Loucy (cell line): ENCODE results near the gene TCN2.
"Not testable (repeated sequence)": the region's sequence is repeated elsewhere in the genome, so short reads cannot be mapped to it uniquely, and the experiment has no call there.

Source experiments
- H2AFZ ChIP-seq: fragments of 200-600 bp; sonication (generic); 2 replicates; pipeline ENCODE4 v1.6.0; 2016; ENCODE audit warnings: antibody characterized with exemption, mild to moderate bottlenecking, low read length, moderate library complexity
- H3F3A ChIP-seq: fragments of 200-600 bp; 2 replicates; pipeline ENCODE4 v1.6.0; 2016; ENCODE audit warnings: antibody characterized with exemption, low read depth, mild to moderate bottlenecking
- H3K27me3 ChIP-seq: fragments of 200-600 bp; sonication (generic); 2 replicates; pipeline ENCODE4 v1.6.1; 2014; ENCODE audit warnings: low read length, mild to moderate bottlenecking; ENCODE audit not compliant: insufficient read depth, poor library complexity, severe bottlenecking
- H3K36me3 ChIP-seq: fragments of 200-600 bp; sonication (generic); 2 replicates; pipeline ENCODE4 v1.6.1; 2016; ENCODE audit warnings: low read length; ENCODE audit not compliant: insufficient read depth
- H3K4me1 ChIP-seq: fragments of 200-600 bp; sonication (generic); 2 replicates; pipeline ENCODE4 v1.5.1; 2014; ENCODE audit warnings: low read length, mild to moderate bottlenecking; ENCODE audit not compliant: insufficient read depth, poor library complexity, severe bottlenecking
- H3K4me2 ChIP-seq: fragments of 200-600 bp; sonication (generic); 2 replicates; pipeline ENCODE4 v1.6.0; 2014; ENCODE audit warnings: antibody characterized with exemption, low read length, low read depth, mild to moderate bottlenecking; ENCODE audit not compliant: poor library complexity, severe bottlenecking
- H3K4me3 ChIP-seq: fragments of 200-600 bp; sonication (generic); 2 replicates; pipeline ENCODE4 v1.5.1; 2014; ENCODE audit warnings: low read length, mild to moderate bottlenecking, mixed read lengths; ENCODE audit not compliant: poor library complexity, severe bottlenecking
- H3K79me2 ChIP-seq: fragments of 200-600 bp; sonication (generic); 2 replicates; pipeline ENCODE4 v1.6.1; 2014; ENCODE audit warnings: low read length; ENCODE audit not compliant: insufficient read depth
- H3K9ac ChIP-seq: fragments of 200-600 bp; sonication (generic); 2 replicates; pipeline ENCODE4 v1.6.0; 2014; ENCODE audit warnings: mild to moderate bottlenecking, low read depth, low read length, moderate library complexity; ENCODE audit not compliant: poor library complexity, severe bottlenecking
- H3K9me2 ChIP-seq: fragments of 200-600 bp; sonication (generic); replicated peaks from 2 replicates; pipeline ENCODE4 v1.6.1; 2016; ENCODE audit warnings: low read depth, low read length, mixed read lengths
- H3K9me3 ChIP-seq: fragments of 200-600 bp; sonication (generic); 2 replicates; pipeline ENCODE4 v1.6.1; 2014; ENCODE audit warnings: mild to moderate bottlenecking, antibody characterized with exemption, low read length, low read depth; ENCODE audit not compliant: insufficient read depth
- H4K20me1 ChIP-seq: fragments of 200-600 bp; sonication (generic); 2 replicates; pipeline ENCODE4 v1.6.0; 2014; ENCODE audit warnings: antibody characterized with exemption, low read length, mild to moderate bottlenecking; ENCODE audit not compliant: insufficient read depth, poor library complexity, severe bottlenecking
- EZH2phosphoT487 ChIP-seq: fragments of 200-600 bp; IDR thresholded peaks from 2 replicates; pipeline ENCODE4 v1.6.1; 2018; ENCODE audit warnings: antibody characterized with exemption, mild to moderate bottlenecking, moderate library complexity, borderline replicate concordance
- TF ChIP-seq, protein P1 (sequence below): fragments of 200-600 bp; sonication (generic); conservative IDR thresholded peaks from 2 replicates; pipeline ENCODE4 v1.5.1; 2014; ENCODE audit warnings: mild to moderate bottlenecking, antibody characterized with exemption, low read length

The TCN2 gene

DNA sequence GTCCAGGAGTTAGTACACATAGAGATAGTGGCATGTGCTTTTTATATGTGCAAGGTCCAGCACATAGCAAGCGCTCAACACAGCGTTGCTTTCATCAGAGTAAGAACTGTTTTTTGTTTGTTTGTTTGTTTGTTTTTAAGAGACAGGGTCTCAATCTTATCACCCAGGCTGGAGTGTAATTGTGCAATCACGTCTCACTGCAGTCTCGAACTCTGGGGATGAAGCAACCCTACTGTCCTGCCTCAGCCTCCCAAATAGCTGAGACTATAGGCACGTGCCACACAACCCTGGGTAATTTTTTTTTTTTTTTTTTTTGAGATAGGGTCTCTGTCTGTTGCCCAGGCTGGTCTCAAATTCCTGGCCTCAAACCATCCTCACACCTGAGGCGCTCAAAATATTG, 10.8 kb downstream of the TCN2 start:
- Histone ChIP-seq H3K4me3 (no peak overlapping the region), H3K4me1 (no peaks in the 10 kb centered on the region), H3K4me2 (no peak overlapping the region), H2AFZ (no peak overlapping the region), H3F3A (no peaks in the 10 kb centered on the region), H3K9me2 (no peaks in the 10 kb centered on the region), H4K20me1 (no peaks in the 10 kb centered on the region), H3K36me3 (no peaks in the 10 kb centered on the region), H3K79me2 (no peaks in the 10 kb centered on the region), H3K9ac (no peak overlapping the region), H3K27me3 (no peaks in the 10 kb centered on the region), H3K9me3 (no peaks in the 10 kb centered on the region)
- TF ChIP-seq, protein P1, sequence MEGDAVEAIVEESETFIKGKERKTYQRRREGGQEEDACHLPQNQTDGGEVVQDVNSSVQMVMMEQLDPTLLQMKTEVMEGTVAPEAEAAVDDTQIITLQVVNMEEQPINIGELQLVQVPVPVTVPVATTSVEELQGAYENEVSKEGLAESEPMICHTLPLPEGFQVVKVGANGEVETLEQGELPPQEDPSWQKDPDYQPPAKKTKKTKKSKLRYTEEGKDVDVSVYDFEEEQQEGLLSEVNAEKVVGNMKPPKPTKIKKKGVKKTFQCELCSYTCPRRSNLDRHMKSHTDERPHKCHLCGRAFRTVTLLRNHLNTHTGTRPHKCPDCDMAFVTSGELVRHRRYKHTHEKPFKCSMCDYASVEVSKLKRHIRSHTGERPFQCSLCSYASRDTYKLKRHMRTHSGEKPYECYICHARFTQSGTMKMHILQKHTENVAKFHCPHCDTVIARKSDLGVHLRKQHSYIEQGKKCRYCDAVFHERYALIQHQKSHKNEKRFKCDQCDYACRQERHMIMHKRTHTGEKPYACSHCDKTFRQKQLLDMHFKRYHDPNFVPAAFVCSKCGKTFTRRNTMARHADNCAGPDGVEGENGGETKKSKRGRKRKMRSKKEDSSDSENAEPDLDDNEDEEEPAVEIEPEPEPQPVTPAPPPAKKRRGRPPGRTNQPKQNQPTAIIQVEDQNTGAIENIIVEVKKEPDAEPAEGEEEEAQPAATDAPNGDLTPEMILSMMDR = no peak
- no peak for TF ChIP-seq EZH2phosphoT487

DNA sequence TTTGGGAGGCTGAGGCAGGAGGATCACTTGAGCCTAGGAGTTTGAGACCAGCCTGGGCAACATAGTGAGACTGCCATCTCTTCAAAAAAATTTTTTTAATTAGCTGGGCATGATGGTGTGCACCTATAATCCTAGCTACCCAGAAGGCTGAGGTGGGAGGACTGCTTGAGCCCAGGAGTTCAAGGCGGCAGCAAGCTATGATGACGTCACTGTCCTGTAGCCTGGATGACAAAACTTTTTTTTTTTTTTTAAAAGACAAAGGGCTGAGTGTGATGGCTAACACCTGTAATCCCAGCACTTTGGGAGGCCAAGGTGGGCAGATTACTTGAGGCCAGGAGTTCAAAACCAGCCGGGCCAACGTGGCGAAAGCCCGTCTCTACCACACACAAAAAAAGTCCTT, 12.9 kb downstream of the TCN2 start:
- not testable (repeated sequence) for H3K4me1 ChIP-seq, H3K79me2 ChIP-seq, H3K9me2 ChIP-seq, H3F3A ChIP-seq, H3K36me3 ChIP-seq, H3K4me3 ChIP-seq, H4K20me1 ChIP-seq, H3K4me2 ChIP-seq, H3K27me3 ChIP-seq, H3K9ac ChIP-seq, H3K9me3 ChIP-seq, H2AFZ ChIP-seq

DNA sequence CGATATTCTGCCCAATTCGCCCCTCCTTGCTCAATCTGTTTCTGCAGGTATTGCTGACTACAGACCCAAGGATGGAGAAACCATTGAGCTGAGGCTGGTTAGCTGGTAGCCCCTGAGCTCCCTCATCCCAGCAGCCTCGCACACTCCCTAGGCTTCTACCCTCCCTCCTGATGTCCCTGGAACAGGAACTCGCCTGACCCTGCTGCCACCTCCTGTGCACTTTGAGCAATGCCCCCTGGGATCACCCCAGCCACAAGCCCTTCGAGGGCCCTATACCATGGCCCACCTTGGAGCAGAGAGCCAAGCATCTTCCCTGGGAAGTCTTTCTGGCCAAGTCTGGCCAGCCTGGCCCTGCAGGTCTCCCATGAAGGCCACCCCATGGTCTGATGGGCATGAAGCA, 19.4 kb downstream of the TCN2 start:
- Histone ChIP-seq H3K4me3 (no peak overlapping the region), H3K9me2 (no peaks in the 10 kb centered on the region), H4K20me1 (no peaks in the 10 kb centered on the region), H2AFZ (no peak overlapping the region), H3K79me2 (no peaks in the 10 kb centered on the region), H3K27me3 (no peaks in the 10 kb centered on the region), H3K9me3 (no peaks in the 10 kb centered on the region), H3K4me1 (peaks cover 3% of the 10 kb centered on the region), H3K9ac (no peak overlapping the region), H3K4me2 (no peak overlapping the region), H3K36me3 (no peaks in the 10 kb centered on the region), H3F3A (no peaks in the 10 kb centered on the region)
- TF ChIP-seq EZH2phosphoT487 = no peak
- TF ChIP-seq, protein P1 = no peak; the same call in 1 of the 2 replicates

DNA sequence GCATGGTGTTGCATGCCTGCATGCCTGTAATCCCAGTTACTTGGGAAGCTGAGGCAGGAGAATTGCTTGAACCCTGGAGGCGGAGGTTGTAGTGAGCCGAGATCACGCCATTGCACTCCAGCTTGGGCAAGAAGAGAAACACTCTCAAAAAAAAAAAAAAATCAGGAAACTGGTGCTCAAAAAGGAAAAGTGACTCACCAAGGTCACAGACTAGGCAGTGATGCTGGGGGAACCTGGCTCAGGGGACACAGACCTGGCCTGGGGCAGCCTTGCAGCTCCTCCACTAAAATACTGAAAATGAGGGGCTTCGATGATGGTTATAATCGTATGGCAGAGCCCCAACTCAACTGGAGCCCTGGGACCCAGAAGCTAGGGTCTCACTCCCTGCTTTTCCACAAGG, 20.5 kb downstream of the TCN2 start:
- no peaks in the 10 kb centered on the region for H3F3A ChIP-seq

More for the DNA sequence above, 20.5 kb downstream of the TCN2 start:
- H3K9ac ChIP-seq = no peak overlapping the region
- no peaks in the 10 kb centered on the region for H3K9me2 ChIP-seq
- H4K20me1 ChIP-seq = no peaks in the 10 kb centered on the region
- no peaks in the 10 kb centered on the region for H3K27me3 ChIP-seq
- no peak overlapping the region for H3K4me2 ChIP-seq
- no peaks in the 10 kb centered on the region for H3K9me3 ChIP-seq
- H3K79me2 ChIP-seq = no peaks in the 10 kb centered on the region
- H2AFZ ChIP-seq = no peak overlapping the region
- H3K36me3 ChIP-seq = no peaks in the 10 kb centered on the region
- peaks cover 3% of the 10 kb centered on the region for H3K4me1 ChIP-seq
- no peak overlapping the region for H3K4me3 ChIP-seq
- TF ChIP-seq, protein P1 = no peak
- no peak for TF ChIP-seq EZH2phosphoT487
